ENCODE measurements around the gene UGT1A9.
"Not testable (repeated sequence)": the region's sequence is repeated elsewhere in the genome, so short reads cannot be mapped to it uniquely, and the experiment has no call there.

Gene UGT1A9

DNA sequence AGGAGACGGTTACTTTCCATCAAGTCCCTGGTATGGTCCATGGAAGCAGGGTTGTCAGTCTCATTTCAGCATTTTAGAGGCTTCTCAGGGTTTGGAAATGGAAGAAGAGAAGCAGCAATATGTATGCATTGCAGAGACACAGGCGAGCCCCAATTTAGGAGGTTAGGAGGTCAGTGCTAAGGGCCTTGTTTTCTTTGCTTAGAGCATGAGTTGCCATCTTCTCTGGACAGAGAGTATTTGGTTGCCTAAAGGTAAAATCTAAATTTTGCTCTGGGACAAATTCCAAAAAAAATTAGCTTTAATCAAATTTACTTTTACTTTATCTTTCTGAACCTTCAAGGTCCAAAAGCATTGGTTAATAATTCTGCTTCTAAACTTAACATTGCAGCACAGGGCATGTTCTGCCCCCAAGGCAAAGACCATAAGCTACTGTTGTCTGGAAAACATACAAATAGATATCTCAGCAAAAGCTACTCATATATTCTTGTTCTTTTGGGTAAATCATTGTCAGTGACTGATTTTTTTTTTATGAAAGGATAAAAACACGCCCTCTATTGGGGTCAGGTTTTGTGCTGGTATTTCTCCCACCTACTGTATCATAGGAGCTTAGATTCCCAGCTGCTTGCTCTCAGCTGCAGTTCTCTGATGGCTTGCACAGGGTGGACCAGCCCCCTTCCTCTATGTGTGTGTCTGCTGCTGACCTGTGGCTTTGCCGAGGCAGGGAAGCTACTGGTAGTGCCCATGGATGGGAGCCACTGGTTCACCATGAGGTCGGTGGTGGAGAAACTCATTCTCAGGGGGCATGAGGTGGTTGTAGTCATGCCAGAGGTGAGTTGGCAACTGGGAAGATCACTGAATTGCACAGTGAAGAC is at the start of gene UGT1A9:
Gene UGT1A9 (plus strand): TSS at position 609 of the 872 bp plus-strand sequence. CDS start 37 bp downstream, at position 646.
- DNase-seq = no peak

DNA sequence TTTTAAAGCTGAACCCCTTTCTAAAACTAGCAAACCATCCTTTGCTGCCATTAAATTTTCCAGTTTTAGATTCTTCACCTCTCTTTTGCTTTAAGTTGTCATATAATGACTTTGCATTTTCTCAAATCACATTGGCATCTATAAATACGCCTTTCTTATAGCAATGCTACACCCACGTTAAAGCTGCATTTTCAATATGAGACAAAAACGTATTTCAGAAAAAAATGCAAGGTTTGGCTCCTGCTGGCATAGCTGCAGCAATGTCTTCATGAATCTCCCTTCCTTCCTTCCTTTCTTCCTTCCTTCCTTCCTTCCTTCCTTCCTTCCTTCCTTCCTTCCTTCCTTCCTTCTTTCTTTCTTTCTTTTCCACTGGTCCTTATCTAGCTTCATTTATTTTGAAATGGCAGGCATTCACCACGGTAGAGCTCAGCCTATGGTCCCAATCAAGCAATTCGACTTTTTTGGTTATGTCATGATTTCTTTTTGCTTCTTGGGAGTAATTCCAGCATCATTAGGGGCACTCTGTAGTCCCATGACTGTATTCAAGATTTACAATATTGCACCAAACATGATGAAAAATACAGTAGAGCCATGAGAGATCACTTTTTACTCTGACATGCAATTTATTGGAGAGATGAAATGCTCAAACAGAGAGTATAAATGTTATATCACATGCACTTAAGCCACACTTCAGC is 44.2 kb upstream of the UGT1A9 start:
- no peak for DNase-seq

DNA sequence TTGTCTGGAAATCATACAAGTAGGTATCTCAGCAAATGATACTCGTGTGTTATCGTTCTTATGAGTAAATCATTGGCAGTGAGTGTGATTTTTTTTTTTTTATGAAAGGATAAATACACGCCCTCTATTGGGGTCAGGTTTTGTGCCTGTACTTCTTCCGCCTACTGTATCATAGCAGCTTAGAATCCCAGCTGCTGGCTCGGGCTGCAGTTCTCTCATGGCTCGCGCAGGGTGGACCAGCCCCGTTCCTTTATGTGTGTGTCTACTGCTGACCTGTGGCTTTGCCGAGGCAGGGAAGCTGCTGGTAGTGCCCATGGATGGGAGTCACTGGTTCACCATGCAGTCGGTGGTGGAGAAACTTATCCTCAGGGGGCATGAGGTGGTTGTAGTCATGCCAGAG is 35.4 kb upstream of the UGT1A9 start, which contains the start of gene UGT1A10:
Gene UGT1A10 (plus strand): TSS at position 143 of the 400 bp plus-strand sequence. CDS start 75 bp downstream, at position 218.
- DNase-seq = not testable (repeated sequence)

DNA sequence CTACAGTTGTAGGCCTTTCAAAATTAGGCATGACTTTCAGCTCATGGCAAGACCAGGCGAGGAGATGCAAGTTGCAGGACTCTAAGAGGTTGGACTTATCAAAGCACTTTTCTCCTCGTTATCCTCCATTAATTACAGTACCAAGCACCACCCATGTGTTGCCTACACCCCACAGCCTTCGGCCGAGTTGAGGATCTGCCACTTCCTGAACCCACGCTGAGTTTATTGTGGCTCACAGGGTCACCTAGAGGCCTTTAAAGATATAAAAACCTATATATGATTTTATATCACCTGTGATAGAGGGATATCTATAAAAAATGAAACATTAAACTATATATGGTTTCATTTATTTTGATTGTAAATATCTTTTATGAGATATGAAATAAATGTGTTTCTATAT is 32.9 kb upstream of the UGT1A9 start:
- DNase-seq = no peak

DNA sequence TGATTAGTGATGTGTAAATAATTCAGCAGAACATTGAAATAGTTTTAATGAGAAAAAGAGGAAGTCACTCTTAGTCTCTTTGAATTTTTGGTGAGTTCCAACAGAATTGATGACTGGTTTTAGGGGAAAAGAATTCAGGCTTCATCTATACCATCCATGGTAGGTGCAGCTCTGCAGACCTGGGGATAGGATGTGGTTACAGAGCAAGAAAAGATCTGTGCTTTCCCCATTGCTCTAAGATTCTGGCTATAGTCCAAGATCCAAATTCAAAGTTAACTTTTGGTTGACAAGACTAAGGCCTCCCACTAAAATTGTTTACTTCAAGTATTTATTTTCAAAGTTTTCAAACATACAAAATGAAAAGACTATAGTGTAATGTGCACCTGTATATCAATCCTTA is 31.8 kb upstream of the UGT1A9 start:
- no peak for DNase-seq

DNA sequence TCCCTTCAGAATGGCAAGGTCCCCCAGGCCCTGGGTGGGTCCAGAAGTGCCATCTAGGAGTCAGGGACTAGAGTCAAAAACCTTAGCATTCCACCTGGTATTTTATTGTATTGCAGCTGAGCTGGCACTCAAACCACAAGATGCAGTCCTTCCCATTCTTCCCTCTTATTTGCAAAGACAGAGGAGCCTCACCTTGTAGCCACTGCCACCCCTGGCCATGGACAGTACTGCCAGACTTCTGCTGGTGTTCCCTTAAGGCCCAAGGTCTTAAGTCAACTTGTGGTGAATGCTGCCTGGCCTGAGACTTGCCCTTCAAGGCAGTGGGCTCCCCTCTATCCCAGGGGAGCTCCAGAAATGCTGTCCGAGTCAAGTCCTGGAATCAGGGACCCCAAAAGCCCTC is 28.6 kb upstream of the UGT1A9 start:
- DNase-seq = no peak

DNA sequence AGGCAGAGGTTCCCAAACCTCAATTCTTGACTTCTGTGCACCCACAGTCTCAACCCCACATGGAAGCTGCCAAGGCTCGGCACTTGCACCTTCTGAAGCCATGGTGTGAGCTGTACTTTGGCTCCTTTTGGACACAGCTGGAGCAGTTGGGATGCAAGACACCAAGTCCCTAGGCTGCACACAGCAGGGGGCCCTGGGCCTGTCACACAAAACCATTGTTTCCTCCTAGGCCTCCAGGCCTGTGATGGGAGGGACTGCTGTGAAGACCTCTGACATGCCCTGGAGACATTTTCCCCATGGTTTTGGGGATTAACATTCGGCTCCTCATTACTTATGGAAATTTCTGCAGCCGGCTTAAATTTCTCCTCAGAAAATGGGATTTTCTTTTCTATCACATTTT is 25.7 kb upstream of the UGT1A9 start:
- not testable (repeated sequence) for DNase-seq

DNA sequence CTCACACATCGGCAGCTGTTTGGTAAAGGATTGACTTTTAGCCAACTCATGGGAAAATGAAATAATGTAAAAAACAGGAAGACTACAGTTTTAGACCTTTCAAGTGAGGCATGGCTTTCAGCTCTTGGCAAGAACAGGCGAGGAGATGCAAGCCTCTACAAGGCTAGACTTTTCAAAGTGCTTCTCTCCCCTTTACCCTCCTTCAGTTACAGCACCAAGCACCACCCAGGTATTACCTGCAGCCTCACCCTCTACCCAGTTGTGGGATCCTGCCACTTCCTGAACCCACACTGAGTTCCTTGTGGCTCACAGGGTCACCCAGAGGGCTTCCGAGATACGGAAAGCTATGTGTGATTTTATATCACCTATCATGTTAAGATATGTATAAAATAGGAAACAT is 20.7 kb upstream of the UGT1A9 start:
- DNase-seq = no peak

DNA sequence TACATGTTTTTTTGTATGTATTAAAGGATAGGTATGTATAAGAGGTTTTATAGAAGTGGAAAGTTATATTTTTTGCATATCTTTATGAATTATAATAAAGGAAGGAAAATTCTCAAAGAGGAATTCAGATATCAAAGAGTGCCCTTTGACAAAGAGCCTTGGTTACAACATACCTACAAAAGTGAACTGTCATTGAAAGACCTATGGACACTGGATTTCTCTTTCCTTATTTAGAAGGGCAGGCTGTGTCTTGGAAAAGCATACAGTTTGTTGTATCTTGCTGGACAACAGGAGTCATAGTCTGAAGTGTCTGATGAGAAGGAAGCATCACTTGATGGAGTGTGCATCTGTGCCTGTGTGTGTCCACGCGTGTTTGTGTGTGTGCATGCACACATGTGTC is 20.3 kb upstream of the UGT1A9 start:
- no peak for DNase-seq

DNA sequence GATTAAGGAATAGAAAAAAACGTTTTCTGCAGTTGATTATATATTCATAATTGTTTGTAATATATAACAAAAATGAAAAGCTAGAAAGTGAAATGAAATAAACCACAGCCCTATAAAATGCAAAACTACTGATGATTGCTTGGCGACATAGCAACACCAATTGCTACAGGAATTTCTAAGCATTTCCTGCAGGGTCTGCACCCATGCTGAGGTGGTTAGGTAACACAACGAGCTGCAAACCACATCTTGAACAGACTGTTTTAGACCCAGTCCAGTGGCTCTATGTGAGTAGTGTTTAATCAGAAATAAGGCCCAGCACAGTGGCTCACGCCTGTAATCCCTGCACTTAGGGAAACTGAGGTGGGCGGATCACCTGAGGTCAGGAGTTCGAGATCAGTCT is 17.2 kb upstream of the UGT1A9 start:
- DNase-seq = no peak

DNA sequence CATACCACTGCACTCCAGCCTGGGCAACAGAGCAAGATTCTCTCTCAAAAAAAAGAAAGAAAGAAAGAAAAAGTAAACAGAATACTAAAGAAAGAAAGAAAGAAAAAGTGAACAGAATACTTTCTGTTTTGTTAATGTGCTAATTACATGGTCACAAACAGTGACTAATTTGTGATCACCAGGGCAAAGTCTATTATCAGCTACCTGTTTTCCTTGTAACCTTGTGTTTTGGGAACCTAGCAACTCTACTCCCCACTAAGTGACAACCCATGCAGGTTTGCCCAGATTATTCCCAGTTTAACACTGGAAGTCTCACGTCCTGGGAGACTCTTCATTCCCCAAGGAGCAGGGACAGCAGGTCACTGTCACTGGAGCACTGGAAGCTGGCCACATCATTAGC is 16.7 kb upstream of the UGT1A9 start:
- no peak for DNase-seq

DNA sequence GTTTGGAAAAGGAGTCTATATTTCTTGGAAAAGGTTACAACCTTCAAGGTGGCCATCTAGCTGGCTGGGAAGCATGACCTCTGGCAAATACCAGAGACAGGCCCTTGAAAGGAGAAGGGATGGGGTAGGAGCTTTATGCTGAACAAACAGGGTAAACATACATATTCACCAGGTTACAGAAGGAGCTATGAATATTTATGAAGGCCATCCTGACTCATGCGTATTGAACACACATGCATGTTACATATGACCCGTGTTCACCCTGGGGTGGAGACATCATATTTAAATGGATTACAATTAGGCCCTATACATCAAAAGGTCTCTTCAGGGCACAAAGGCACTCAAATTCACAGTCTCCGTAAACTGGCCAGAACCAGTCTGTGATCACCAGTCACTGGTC is 15.8 kb upstream of the UGT1A9 start:
- DNase-seq = not testable (repeated sequence)

DNA sequence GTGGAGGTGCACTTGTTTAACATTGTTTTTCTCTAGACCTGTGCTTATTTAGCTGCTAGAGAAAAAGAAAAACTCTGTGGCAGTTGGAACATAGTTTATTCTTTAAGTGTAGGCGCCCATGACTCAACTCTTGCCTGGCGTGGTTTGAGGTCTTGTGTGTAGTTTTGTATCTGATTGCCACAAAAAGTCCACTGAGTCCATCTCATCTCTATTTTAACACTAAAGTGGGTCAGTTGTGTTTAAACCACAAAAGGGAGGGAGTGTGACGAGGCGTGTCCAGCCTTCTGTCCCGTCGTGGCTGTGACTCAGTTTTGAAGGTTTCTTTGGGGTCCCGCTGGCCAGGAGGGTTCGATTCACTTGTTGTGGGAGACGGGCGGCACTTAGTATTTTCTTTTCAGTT is 15.3 kb upstream of the UGT1A9 start:
- no peak for DNase-seq

DNA sequence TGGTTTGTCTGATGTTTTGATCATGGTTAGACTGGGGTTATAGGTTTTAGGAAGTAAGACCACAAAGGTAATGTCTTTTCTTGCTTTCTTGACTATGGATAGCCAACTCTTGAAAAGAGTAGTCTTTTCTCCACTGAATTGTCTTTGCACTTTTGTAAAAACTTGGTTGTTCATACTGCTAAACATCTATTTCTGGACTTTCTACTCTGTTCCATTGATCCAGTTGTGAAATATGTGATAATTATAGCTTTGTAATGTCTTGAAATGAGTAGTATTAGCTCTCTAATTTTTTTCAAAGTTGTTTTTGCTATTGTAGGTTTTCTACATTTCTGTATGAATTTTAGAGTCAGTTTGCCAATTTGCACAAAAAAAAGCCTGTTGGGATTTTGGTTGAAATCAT is 13.1 kb upstream of the UGT1A9 start:
- no peak for DNase-seq

DNA sequence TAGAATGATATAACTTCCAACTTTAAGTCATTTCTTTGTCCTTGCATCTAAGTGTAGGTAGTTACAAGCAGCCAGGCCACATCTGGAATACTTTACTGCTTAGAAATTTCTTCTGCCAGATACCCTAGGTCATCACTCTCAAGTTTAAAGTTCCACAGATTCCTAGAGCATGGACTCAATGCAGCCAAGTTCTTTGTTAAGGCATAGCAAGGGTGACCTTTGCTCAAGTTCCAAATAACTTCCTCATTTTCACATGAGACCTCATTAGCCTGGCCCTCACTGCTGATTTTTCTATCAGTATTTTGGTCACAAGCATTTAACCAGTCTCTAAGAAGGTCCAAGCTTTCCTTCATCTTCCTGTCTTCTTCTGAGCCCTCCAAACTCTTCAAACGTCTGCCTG is 7.8 kb upstream of the UGT1A9 start:
- no peak for DNase-seq

DNA sequence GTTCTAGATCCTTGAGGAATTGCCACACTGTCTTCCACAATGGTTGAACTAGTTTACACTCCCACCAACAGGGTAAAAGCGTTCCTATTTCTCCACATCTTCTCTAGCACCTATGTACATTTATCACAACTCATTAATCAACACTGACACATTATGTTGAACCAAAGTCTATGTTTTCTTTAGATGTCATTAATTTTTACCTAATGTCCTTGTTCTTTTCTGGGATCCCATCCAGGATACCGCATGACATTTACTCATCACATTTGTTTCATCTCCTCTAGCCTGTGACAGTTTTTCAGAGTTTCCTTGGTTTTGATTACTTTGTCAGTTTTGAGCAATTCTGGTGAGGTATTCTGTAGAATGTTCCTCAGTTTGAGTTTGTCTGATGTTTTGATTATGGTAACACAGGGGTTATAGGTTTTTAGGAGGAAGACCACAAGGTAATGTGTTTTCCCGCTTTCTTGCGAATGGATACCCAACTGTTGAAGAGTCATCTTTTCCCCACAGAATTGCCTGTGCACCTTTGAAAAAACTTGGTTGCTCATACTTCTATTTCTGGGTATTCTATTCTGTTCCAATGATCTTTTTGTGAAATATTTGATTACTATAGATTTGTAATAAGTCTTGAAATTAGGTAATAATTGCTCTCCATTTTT is 3.0 kb upstream of the UGT1A9 start:
- no peak for DNase-seq

DNA sequence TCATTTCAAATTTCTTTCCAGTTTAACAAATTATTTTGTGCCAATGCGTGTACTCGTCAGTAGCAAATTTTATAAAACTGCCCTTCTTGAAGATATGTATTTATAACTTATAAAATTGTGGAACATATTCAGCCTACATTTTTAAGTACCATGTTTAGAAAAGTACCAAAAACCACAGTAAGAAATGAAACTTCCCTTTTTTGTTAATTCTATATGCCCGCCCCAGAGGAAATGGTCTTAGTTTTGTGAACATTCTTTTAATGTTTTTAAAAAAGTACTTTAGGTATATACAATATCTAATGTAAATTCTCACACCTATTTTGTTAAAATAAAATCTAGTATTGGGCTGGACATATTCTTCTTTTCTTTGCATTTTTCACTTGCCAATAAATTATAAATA is 1.2 kb downstream of the UGT1A9 start:
- no peak for DNase-seq

DNA sequence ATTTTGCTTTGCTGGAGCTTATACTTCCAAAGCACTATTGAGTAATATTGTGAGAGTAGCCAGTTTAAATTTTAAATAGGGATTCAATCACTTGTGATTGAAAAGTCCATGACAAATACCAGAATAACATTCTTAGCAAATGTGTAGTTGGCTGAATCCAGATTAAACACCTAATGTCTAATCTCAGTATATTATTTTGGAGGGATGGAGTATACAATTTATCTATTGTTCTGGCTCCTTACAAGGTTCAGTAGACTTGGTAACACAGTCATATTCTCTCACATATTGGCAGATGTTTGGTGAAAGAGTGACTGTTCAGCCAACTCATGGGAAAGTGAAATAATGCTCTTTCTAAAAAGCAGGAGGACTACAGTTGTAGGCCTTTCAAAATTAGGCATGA is 2.2 kb downstream of the UGT1A9 start:
- no peak for DNase-seq

DNA sequence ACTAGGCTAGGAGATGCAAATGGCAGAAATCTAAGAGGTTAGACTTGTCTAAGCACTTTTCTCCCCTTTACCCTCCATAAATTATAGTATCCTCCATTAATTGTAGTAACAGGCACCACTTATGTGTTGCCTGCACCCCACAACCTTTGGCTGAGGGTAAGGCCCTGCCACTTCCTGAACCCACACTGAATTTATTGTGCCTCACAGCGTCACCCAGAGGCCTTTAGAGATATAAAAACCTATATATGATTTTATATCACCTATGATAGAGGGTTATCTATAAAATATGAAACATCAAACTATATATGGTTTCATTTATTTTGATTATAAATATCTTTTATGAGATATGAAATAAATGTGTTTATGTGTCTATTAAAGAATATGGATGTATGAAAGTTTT is 2.6 kb downstream of the UGT1A9 start:
- no peak for DNase-seq

DNA sequence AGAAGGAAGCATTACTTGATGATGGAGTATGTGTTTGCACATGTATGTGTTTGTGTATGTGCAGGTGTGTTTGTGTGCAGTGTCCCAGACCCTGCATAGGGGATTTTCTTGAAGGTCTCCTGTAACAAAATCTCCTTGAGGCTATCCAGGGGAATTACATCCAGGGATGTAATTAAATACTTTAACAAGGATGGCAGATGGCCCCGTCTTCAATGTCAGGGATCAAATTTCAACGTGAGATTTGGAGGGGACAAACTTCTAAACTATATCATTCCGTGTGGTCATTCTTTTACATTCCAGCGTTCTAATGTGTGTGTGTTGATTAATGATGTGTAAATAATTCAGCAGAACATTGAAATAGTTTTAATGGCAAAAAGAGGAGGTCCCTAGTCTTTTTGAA is 3.3 kb downstream of the UGT1A9 start:
- DNase-seq = no peak

DNA sequence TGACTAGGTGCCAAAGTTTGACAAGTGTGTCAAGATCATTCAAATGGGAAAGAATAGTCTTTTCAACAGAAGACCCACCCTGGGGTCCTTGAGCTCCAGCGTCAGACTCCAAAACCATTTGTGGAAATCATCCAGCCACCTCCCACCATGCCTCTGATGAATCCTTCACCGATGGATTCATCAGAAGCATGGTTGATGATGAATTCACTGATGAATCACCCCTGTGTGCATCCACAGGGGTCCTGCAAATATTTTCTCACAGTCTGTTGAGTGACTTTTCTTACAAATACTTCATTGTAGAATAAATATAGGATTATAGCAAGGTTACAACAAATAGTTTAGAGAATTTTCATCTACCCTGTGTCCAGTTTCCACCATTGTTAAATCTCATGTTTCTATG is 4.3 kb downstream of the UGT1A9 start:
- DNase-seq = no peak

DNA sequence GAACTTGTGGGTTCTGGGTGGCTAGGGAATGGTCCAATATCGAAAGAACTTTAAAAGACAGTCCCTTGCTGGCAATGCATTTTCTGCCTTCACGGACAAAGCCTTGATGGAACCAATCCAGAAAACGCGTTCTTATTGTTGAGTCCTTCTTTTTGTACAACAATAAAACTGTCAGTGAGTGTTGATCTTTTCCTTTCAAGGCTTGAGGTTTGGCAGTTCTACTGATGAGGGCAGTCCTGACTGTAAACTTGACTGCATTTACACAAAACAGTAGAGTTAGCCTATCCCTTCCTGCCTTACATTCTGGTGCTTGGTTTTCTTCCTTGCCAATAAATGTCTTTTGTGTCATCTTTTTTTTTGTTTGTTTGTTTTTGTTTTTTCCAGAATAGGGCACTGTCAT is 7.5 kb downstream of the UGT1A9 start:
- DNase-seq = no peak

DNA sequence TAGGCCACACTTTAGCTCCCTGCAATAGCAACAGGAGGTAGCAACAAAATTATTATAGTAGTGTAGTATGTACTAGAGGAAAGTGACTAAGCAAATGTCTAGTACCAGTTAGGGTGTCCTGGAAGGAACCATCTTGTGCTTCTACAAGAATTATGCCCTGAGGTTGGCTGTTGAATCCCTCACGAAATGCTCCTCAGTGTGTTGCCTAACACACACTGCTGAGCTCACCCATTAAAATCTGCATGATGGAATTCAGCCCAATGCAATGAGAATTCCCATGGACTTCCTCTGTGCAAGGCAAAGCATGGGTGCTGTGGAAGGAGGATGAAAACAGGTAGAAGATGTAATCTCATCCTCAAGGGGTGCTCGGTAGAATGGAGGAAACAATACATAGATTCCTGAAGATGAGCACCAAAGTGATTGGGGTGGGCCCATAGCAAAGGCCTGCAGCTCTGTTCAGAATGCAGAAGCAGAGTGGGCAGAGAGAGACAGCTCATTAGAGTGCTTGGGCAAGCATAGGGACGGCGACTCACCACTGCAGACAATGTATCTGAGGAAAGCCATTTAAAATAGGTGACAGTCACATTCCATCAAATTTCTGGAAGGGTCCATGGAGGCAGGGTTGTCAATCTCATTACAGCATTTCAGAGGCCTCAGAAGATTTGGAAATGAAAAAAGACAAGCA is 8.8 kb downstream of the UGT1A9 start:
- DNase-seq = no peak
